H7 (cell line): ENCODE data around the gene GRK6. TPM values are rescaled to one million over a fixed set of nuclear protein-coding genes. Genes with fewer than 3 reads are reported as not detected.

Experiments
- DNase-seq: peaks from one replicate; pipeline ENCODE4 v3.0.0; 2012
- H3K27me3 ChIP-seq: 2 replicates; pipeline ENCODE4 v1.6.0; 2011; ENCODE audit warnings: mild to moderate bottlenecking, low read length; ENCODE audit not compliant: control insufficient read depth, insufficient read depth
- H3K36me3 ChIP-seq: replicated peaks from 2 replicates; pipeline ENCODE4 v1.5.1; 2011; ENCODE audit warnings: low read length; ENCODE audit not compliant: control insufficient read depth, insufficient read depth
- H3K4me3 ChIP-seq: 2 replicates; pipeline ENCODE4 v1.5.1; 2011; ENCODE audit warnings: low read depth, mild to moderate bottlenecking, control low read depth, low read length, moderate library complexity; ENCODE audit not compliant: insufficient read depth
- total RNA-seq: library from RNA; depleted of rRNA; stranded (reverse); fragments of >200 nt; shearing (Covaris generic); gene quantifications from 2 replicates; pipeline ENCODE4 v1.2.3, GENCODE V29; 2014

The GRK6 gene
- total RNA-seq, 1 experiment from 2014 or later = 62.4 TPM

GRCh38 chr5:177455661-177456590, 29.4 kb downstream of the GRK6 start:
- Histone ChIP-seq H3K27me3 (peaks cover 13% of the 10 kb centered on the region), H3K4me3 (peak overlapping the region; percentile 77), H3K36me3 (peaks cover 20% of the 10 kb centered on the region)
- peak; percentile 99 for DNase-seq

DNA sequence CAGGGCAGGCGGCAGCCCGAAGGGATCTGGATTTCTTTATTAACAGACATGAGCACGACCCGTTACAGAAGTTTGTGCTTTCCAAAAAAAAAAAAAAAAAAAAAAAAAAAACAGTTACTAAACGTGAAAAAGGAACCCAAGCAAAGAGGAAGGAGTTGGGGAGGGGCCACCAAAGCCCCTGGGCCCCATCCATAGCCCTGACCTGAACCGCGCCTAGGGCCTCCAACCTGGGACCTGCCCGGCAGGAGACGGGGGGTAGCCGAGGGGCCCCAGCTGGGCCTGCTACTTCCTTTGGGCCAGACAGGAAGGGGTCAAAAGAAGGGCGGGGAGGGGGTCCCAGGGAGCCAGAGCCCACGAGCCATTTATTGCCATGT, 30.1 kb downstream of the GRK6 start:
- Histone ChIP-seq H3K4me3 (no peak overlapping the region), H3K27me3 (peaks cover 13% of the 10 kb centered on the region), H3K36me3 (peaks cover 20% of the 10 kb centered on the region)
- DNase-seq = no peak

DNA sequence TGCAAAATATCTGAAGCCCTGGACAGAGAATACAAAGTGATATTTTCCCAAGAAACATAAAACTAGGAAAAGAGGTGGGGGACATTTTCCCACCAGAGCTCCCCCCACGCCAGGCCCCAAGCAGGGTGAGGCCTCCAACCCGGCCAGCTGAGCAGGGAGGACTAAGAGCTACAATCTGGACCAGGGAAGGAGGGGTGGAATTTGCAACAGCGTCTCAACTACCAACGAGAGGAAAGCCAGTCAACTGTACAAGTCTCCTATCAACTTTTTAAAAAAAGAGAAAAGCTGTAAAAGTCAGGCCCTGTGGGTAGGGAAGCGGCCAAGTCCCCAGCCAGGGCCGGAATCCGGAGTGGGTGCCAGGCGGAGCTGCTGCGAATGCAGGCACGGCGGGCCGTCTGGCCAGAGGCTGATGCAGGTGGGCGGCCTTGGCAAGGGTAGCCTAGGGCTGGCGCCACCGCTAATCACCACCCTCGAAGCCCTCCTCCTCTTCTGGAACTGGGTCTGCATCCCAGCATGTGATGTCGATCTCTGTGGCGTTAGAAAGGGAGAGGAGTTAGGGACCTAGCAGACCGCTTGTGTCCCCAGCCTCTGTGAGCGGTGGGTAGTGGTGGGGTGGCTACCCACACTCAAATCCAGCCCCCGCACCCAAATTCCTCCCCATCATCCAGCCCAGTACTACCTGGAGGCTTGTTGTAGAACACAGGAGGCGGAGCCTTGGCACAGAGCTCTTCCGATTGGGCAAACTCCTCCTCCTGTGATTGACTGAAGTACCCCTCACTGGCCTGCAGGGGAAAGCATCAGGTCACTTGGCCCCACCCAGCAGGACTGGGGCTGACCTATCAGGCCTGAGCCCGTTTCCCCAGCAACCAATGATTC, 30.7 kb downstream of the GRK6 start:
- Histone ChIP-seq H3K36me3 (peaks cover 22% of the 10 kb centered on the region), H3K27me3 (peaks cover 13% of the 10 kb centered on the region), H3K4me3 (no peak overlapping the region)
- DNase-seq = peak; percentile 99

GRCh38 chr5:177457852-177458681, 31.6 kb downstream of the GRK6 start:
- H3K27me3 ChIP-seq = peaks cover 12% of the 10 kb centered on the region
- no peak for DNase-seq
- no peak overlapping the region for H3K4me3 ChIP-seq
- peaks cover 25% of the 10 kb centered on the region for H3K36me3 ChIP-seq

DNA sequence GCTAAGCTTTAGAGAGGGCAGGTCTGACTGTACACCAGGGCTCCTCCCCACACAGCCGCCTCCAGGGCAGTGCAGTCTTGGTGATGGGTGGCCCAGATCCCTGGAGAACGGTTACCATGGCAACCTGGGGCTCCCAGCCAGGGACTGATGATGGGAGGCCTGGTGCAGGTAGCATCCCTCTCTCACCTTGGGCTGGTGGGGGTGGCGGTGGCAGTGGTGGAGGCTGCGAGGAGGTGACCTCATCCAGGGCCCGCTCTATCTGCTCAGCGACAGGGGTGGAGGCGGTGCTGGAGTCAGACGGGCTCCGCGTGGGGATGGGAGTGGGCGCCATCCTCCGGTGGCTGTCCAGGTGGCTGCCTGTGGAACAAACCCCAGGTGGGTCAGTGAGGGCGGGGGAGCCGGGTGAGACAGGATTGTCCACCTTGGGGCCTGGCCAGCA, 32.5 kb downstream of the GRK6 start:
- peaks cover 4% of the 10 kb centered on the region for H3K27me3 ChIP-seq
- peaks cover 29% of the 10 kb centered on the region for H3K36me3 ChIP-seq
- DNase-seq = peak; percentile 72
- no peak overlapping the region for H3K4me3 ChIP-seq

- Histone ChIP-seq H3K4me3 (no peak overlapping the region), H3K27me3 (no peaks in the 10 kb centered on the region), H3K36me3 (peaks cover 29% of the 10 kb centered on the region)
- DNase-seq = no peak
Measured at GRCh38 chr5:177459357-177459756, 32.9 kb downstream of the GRK6 start.

DNA sequence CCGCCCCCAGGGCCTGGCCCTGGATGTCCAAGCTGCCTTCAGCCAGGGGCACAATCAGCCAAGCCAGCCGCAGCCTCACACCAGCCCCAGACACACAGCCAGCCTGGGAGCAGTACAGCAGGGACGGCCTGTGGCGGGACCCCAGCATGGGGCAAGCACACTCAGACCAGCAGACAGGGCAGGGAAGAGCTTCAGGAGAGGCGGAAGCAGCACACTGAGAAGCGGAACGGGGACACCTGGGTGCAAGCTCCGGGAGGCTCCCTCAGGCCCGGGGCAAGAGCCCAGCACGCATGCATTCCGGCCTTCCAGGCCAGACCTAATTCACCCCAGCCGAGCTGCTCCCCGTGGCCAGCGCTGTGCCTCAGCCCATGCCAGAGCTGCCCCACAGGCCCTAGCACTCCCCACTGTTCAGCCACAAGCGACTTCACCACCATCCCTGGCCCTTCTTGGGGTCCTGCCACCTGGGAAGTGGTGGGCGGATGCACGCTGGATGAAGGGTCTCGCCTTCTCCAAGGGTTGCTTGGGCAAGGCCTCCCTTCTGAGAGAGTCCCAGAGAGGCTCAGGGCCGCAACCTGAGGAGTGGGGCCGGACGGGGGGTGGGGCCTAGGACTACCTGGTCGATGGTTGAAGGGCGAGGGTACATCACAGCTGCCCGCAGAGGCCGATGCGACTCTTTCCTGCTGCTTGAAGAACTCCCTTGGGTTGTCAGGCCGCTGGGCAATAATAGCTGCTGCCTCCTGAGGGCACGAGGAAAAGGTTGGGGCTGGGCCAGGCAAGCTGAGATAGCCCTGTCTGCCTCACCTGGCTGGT, 33.5 kb downstream of the GRK6 start:
- no peak for DNase-seq
- Histone ChIP-seq H3K27me3 (no peaks in the 10 kb centered on the region), H3K4me3 (no peak overlapping the region), H3K36me3 (peaks cover 29% of the 10 kb centered on the region)

DNA sequence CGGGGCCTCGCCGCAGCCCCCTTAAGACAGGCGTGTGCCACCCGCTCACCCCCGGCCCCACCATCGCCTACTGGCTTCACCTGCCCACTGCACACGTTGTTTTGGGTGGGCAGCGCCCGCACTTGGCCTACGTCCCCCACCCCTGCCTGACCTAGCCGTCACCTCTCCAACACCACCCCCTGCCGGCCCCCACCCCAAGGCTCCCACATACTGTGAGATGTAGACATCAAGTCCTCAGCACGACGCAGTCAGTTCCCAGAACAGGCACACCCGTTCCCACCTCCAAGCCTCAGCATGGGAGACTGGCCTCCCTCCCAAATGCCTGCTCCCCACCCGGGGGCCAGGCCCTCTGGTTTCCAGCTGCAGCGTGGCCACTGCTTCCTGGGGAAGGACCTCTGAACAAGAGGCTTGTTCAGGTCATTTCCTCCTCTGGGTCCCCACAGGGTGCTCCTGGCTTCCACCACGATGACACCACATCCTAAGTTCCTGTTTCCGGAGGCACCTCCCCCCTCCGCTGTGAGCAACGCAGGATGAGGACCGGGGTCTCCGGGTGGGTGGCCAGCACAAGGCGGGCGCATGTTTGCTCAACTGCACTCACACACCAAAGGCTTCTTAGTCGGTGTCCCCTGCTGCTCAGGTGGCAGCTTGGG, 35.7 kb downstream of the GRK6 start:
- Histone ChIP-seq H3K4me3 (no peak overlapping the region), H3K36me3 (peaks cover 43% of the 10 kb centered on the region), H3K27me3 (no peaks in the 10 kb centered on the region)
- DNase-seq = no peak

DNA sequence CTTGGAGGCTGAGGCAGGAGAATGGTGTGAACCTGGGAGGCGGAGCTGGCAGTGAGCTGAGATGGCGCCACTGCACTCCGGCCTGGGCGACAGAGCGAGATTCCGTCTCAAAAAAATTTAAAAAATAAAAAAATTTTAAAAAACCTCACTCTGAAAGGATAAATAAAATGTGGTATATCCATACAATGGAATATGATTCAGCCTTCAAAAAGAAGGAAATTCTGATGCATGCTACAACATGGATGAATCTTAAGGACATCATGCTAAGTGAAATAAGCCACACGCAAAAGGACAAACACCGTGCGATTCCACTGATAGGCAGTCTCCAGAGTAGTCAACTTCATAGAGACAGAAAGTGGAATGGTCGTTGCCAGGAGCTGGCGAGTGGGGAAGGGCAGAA, 38.6 kb downstream of the GRK6 start:
- peaks cover 46% of the 10 kb centered on the region for H3K36me3 ChIP-seq
- no peak overlapping the region for H3K4me3 ChIP-seq
- DNase-seq = no peak
- H3K27me3 ChIP-seq = no peaks in the 10 kb centered on the region

GRCh38 chr5:177466861-177467260, 40.4 kb downstream of the GRK6 start:
- no peak overlapping the region for H3K4me3 ChIP-seq
- peaks cover 52% of the 10 kb centered on the region for H3K36me3 ChIP-seq
- DNase-seq = no peak
- H3K27me3 ChIP-seq = no peaks in the 10 kb centered on the region

DNA sequence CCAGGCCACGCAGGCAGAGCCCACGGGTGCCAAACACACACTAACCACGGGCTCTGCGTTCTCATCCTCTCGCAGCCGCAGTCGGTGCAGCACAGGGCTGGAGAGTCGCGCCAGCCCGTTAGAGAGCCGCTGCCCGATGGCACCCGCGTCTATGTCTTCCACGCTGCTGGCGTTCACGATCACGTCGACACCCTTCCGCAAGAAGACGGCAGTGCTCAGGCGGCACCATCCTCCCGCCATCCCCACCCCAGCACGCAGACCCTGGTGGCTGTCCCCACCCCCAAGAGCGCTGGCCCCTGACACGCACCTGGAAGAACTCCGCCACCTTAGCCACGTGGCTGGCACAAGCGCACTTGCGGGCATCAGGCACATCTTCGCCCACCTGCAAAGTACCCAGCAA, 41.0 kb downstream of the GRK6 start:
- Histone ChIP-seq H3K36me3 (peaks cover 51% of the 10 kb centered on the region), H3K4me3 (no peak overlapping the region)
- DNase-seq = no peak

DNA sequence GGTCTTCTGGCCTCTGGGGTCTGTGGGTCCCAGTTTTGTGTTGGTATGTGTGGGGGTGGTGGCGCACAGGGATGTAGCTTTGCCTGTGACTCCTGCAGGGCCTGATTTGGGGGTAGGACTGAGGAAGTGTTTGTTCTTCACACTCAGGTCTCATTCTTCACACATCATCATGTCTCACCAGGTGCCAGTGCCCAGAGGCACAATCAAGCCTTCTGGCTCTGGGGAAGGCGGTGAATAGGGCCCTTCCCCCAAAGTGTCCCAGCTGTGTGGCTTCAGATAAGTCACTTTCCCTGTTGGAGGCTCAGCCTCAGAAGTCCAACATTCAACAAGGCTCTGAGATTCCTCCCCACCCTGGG, 41.8 kb downstream of the GRK6 start:
- Histone ChIP-seq H3K27me3 (no peaks in the 10 kb centered on the region), H3K4me3 (no peak overlapping the region), H3K36me3 (peaks cover 47% of the 10 kb centered on the region)
- DNase-seq = no peak

More for the DNA sequence above, 41.0 kb downstream of the GRK6 start:
- H3K27me3 ChIP-seq = no peaks in the 10 kb centered on the region
